Lower lobe of right lung (tissue), 2 donors: Measurements from ENCODE around the gene HSD17B2. TPM values are rescaled to one million over a fixed set of nuclear protein-coding genes. Genes with fewer than 3 reads are reported as not detected.
A peak's percentile ranks its signal among the peaks of the same experiment; 100 is the strongest.

Experiments
- ATAC-seq, 2 donors: fragments of 200-7000 bp; cut with Tn5 transposase; one replicate each; pipeline ENCODE4 v1.9.1; 2020 to 2022; ENCODE audit warnings: mild to moderate bottlenecking in 2 of 2, moderate library complexity in 2 of 2
- DNase-seq: peaks from one replicate; pipeline ENCODE4 v3.0.0-alpha.2; 2020
- H3K27ac ChIP-seq: fragments of 200-600 bp; one replicate; pipeline ENCODE4 v1.8.0; 2022
- H3K27me3 ChIP-seq: fragments of 200-600 bp; one replicate; pipeline ENCODE4 v1.8.0; 2022; ENCODE audit warnings: low read depth
- H3K36me3 ChIP-seq: fragments of 200-600 bp; one replicate; pipeline ENCODE4 v1.8.0; 2022; ENCODE audit warnings: mild to moderate bottlenecking
- H3K4me1 ChIP-seq: fragments of 200-600 bp; one replicate; pipeline ENCODE4 v1.8.0; 2022
- H3K4me3 ChIP-seq: fragments of 200-600 bp; one replicate; pipeline ENCODE4 v1.8.0; 2022; ENCODE audit warnings: mild to moderate bottlenecking
- H3K9me3 ChIP-seq: fragments of 200-600 bp; one replicate; pipeline ENCODE4 v1.8.0; 2022
- intact Hi-C: fragments of 100-400 bp; cut with DNase I; formaldehyde crosslinking; loops from one replicate; pipeline ENCODE4 v1.11.0; 2022
- total RNA-seq: library from RNA; stranded (reverse); fragmentation: NEBNext Ultra II Directional; extraction: Animal tissue kit (Norgen Biotek cat#: 25700); gene quantifications from one replicate; pipeline ENCODE4 v1.2.1, GENCODE V29; 2021
- TF ChIP-seq, protein P1 (sequence below): fragments of 200-600 bp; IDR thresholded peaks from one replicate; pipeline ENCODE4 v1.8.0; 2022; ENCODE audit warnings: antibody characterized with exemption, mild to moderate bottlenecking
- donor health status: DM: no; HTN: yes; CAD: no; lungs with severe emphysema.

Gene HSD17B2
- total RNA-seq, 1 donor from 2014 or later: 2.9 TPM

DNA sequence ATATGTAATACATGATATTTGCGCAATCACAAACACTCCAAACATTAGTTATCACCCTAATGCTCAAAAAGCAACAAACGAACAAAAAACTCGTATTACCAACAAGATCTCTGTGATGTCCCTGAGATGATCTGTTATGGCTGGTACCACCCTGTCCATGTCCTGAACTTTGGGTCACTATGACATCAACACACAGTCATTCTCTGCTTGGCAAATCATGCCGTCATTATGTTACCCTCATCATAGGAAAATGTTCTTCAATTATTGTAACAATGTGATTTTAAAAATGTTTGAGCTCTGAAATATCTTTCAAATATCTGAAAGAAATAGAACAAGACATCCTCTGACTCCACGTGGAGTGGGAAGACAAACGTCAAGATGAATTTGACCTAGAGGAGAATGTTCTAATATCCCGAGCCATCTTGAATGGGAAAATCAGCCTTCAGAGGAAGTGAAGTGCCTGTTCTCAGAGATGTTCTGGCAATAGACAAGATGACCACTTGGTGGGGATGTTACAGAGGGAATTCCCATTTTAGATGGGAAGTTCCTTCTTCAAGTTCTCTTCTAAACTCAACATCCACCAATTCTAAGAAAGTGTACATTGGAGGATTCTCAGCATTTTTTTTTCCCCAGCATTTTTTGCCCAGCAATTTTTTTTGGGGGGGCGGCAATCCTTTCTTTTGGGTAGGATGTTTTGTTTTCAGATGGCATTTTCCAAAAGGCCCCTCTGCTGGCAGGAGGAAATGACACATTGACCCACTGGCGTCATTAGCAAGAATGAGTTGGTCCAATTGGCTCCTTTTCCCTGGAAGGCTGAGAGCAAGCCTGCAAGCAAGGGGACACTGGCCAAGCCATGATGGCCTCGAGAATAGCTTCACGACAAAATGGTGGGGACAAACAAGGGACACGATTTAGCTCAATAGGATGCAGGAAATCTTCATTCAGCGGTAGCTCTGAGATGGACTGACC lies 3.7 kb upstream of the HSD17B2 start:
- intact Hi-C loops: no loop called here
- peak in 1 of 2 donors; percentile 66 for ATAC-seq

GRCh38 chr16:82033006-82033405 lies 2.0 kb upstream of the HSD17B2 start:
- Histone ChIP-seq H3K27me3 (no peaks in the 10 kb centered on the region), H3K4me3 (no peak overlapping the region), H3K27ac (no peak overlapping the region), H3K9me3 (no peaks in the 10 kb centered on the region), H3K4me1 (peaks cover 4% of the 10 kb centered on the region), H3K36me3 (no peaks in the 10 kb centered on the region)
- DNase-seq (peak; percentile 61), ATAC-seq (peak in 1 of 2 donors; percentile 45)
- TF ChIP-seq, protein P1, sequence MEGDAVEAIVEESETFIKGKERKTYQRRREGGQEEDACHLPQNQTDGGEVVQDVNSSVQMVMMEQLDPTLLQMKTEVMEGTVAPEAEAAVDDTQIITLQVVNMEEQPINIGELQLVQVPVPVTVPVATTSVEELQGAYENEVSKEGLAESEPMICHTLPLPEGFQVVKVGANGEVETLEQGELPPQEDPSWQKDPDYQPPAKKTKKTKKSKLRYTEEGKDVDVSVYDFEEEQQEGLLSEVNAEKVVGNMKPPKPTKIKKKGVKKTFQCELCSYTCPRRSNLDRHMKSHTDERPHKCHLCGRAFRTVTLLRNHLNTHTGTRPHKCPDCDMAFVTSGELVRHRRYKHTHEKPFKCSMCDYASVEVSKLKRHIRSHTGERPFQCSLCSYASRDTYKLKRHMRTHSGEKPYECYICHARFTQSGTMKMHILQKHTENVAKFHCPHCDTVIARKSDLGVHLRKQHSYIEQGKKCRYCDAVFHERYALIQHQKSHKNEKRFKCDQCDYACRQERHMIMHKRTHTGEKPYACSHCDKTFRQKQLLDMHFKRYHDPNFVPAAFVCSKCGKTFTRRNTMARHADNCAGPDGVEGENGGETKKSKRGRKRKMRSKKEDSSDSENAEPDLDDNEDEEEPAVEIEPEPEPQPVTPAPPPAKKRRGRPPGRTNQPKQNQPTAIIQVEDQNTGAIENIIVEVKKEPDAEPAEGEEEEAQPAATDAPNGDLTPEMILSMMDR: no peak
- intact Hi-C loops: no loop called here

More for the DNA sequence above, 3.7 kb upstream of the HSD17B2 start:
- TF ChIP-seq, protein P1: peak; percentile 55
- Histone ChIP-seq H3K36me3 (no peaks in the 10 kb centered on the region), H3K4me1 (peaks cover 4% of the 10 kb centered on the region), H3K9me3 (no peaks in the 10 kb centered on the region), H3K27me3 (peaks cover 3% of the 10 kb centered on the region), H3K4me3 (no peak overlapping the region), H3K27ac (no peak overlapping the region)
- no peak for DNase-seq

DNA sequence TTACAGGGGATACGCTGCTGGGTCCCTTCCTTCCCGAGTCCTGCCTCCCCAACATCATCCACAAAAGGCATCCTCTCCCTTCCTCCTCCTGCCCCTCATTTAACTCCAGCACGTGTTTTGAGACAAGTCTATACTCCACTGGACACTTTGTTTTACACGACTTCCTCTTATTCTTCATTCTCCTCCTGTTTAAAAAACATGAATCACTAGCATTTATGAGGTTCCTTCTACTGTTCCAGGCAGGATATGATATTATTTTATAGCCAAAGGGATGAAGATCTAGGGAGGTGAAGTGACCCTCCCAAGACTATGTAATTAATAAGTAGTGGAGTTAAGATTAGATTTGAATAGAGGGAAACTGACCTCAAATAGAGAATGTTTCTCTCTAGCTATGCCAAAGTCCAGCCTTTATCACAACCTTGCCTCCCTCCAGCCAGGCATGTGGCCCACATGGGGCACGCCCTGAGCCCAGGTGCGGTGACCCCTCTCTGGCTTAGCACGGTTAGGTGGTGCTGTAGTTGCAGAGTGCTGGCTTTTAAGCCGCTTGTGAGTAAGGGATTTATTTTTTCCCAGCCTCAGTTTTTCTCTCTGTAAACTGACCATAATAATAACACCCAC lies 1.3 kb upstream of the HSD17B2 start:
- Histone ChIP-seq H3K4me1 (peaks cover 4% of the 10 kb centered on the region), H3K27ac (no peak overlapping the region), H3K36me3 (no peaks in the 10 kb centered on the region), H3K9me3 (no peaks in the 10 kb centered on the region), H3K27me3 (no peaks in the 10 kb centered on the region), H3K4me3 (no peak overlapping the region)
- TF ChIP-seq, protein P1: no peak
- no peak for ATAC-seq
- DNase-seq: no peak
- intact Hi-C loops: no loop called here

DNA sequence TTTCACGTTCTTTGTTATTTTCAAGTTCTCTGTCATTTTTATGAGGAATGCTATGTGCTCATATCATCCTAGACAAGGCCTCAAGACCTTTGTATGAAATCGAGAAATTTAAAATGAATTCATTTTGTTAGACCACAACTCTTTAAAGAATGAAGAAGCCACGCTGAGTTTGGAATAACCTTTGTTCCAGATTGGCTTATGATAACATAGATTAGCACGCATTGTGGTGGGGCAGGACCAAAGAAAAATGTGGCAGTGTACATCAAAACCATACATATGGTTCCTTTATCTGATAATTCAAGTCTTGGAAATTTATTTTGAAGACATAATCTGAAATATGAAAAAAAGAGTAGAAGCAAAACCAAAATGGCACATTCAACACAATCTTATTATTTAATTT lies 2.2 kb downstream of the HSD17B2 start:
- Histone ChIP-seq H3K9me3 (no peaks in the 10 kb centered on the region), H3K4me1 (peaks cover 4% of the 10 kb centered on the region), H3K27ac (no peak overlapping the region), H3K36me3 (no peaks in the 10 kb centered on the region), H3K27me3 (no peaks in the 10 kb centered on the region), H3K4me3 (no peak overlapping the region)
- TF ChIP-seq, protein P1: no peak
- DNase-seq: no peak
- no peak for ATAC-seq
- intact Hi-C loops: no loop called here

DNA sequence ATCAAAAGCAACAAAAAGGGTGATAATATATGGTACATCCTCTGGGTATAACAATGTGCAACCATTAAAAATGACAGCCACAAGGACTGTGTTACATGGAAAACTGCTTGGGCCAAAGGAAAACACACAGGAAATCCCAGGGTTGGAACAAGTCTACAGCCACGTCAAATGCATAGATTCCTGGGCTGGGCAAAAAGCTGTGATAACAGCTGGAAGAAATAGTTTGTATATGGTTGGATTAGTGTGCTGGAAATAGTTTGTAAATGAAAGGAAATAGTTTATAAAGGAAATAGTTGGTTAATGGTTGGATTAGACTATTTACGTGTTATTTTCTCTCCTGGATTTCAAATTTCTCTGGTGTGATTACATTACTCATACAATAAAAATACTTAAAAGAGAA lies 2.6 kb downstream of the HSD17B2 start:
- no peak overlapping the region for H3K27ac ChIP-seq
- H3K4me1 ChIP-seq: peaks cover 4% of the 10 kb centered on the region
- H3K4me3 ChIP-seq: no peak overlapping the region
- no peaks in the 10 kb centered on the region for H3K9me3 ChIP-seq
- intact Hi-C loops: no loop called here
- ATAC-seq (no peak), DNase-seq (no peak)
- H3K36me3 ChIP-seq: no peaks in the 10 kb centered on the region
- no peaks in the 10 kb centered on the region for H3K27me3 ChIP-seq
- TF ChIP-seq, protein P1: no peak
